ENCODE data around the gene FBXO17.

FBXO17 gene

GRCh38 chr19:38894968-38895367 is 80.6 kb downstream of the FBXO17 start:
- DNase-seq = no peak

GRCh38 chr19:38893341-38893771 is 82.2 kb downstream of the FBXO17 start:
- no peak for DNase-seq

- no peak for DNase-seq
Observed at GRCh38 chr19:38892841-38893240, 82.7 kb downstream of the FBXO17 start.

- DNase-seq = peak in 41 of 56 donors; percentile 10 to 76 (median 45)
Observed at GRCh38 chr19:38891771-38892170, 83.8 kb downstream of the FBXO17 start.
